GM12892 (cell line): ENCODE measurements around the gene MAP2K5.

Source experiments
- POLR2A ChIP-seq: IDR thresholded peaks from 2 replicates; pipeline ENCODE4 v1.6.1; 2011; ENCODE audit warnings: low read depth, low read length, control low read depth
- POLR2AphosphoS5 ChIP-seq: IDR thresholded peaks from 2 replicates; pipeline ENCODE4 v1.6.1; 2011; ENCODE audit warnings: low read depth, low read length, control low read depth

DNA sequence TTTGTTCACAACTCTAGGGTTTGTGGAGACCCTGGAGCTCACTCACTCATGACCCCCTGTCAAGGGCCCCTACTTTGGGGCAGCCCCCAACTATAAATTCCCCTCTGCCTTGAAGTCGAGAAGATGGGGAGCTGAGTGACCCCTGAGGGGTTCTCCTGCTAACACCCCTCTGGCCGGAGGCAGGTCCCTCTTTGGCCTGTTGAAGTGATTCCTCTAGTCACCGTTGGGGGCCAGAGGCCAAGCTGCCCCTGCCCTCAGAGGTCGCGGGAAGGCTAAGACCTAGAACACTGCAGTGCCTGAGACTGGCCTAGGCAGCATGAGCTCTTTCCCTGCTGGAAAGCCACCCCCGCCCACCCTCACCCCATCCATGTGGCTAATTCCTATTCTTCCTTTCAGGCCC is 267.4 kb downstream of the MAP2K5 start:
- TF ChIP-seq POLR2AphosphoS5 (no peak), POLR2A (no peak)
